PC-9 (cell line): ENCODE results near the gene SAFB2. TPM values are rescaled to one million over a fixed set of nuclear protein-coding genes. Genes with fewer than 3 reads are reported as not detected.

Source experiments
- BruUV-seq: library from RNA; stranded (reverse); fragments of 400-500 nt; replicated peaks from 2 replicates; lab custom pipeline; 2021; lab: Mats Ljungman, UMichigan
- CTCF ChIA-PET: fragments of 300-600 bp; sonication (Branson Sonifier 250); formaldehyde crosslinking; loops from one replicate; lab custom pipeline; 2022; ENCODE audit warnings: antibody characterized with exemption; lab: Charles Lee
- POLR2A ChIA-PET: fragments of 300-600 bp; sonication (Branson Sonifier 250); formaldehyde crosslinking; loops from one replicate; lab custom pipeline; 2022; ENCODE audit warnings: antibody characterized with exemption; ENCODE audit not compliant: unreplicated experiment; lab: Charles Lee
- DNase-seq, 2 experiments: peaks; one replicate each; pipeline versions ENCODE4 v3.0.0 to v3.0.0-alpha.2; 2015 to 2022; ENCODE audit warnings: mixed read lengths in 1 of 2
- H2AFZ ChIP-seq: fragments of 200-600 bp; sonication (generic); 2 replicates; pipeline ENCODE4 v1.8.1; 2017; ENCODE audit warnings: antibody characterized with exemption
- H3F3A ChIP-seq: fragments of 200-600 bp; sonication (generic); 2 replicates; pipeline ENCODE4 v1.8.1; 2017; ENCODE audit warnings: antibody characterized with exemption, mild to moderate bottlenecking, low read depth; ENCODE audit not compliant: insufficient read depth
- H3K27ac ChIP-seq: fragments of 200-600 bp; sonication (generic); 2 replicates; pipeline ENCODE4 v1.6.1; 2016; ENCODE audit warnings: mixed run types
- H3K27me3 ChIP-seq: fragments of 200-600 bp; sonication (generic); 2 replicates; pipeline ENCODE4 v1.6.1; 2016; ENCODE audit warnings: low read depth, mixed run types; ENCODE audit not compliant: insufficient read depth
- H3K36me3 ChIP-seq: fragments of 200-600 bp; sonication (generic); 2 replicates; pipeline ENCODE4 v1.6.1; 2016; ENCODE audit warnings: low read depth, mixed run types
- H3K4me1 ChIP-seq: fragments of 200-600 bp; sonication (generic); replicated peaks from 2 replicates; pipeline ENCODE4 v1.6.1; 2016; ENCODE audit warnings: mixed run types; ENCODE audit not compliant: insufficient read depth
- H3K4me2 ChIP-seq: fragments of 200-600 bp; sonication (generic); 2 replicates; pipeline ENCODE4 v1.6.1; 2017; ENCODE audit warnings: mixed run types
- H3K4me3 ChIP-seq: fragments of 200-600 bp; sonication (generic); 2 replicates; pipeline ENCODE4 v1.6.1; 2016; ENCODE audit warnings: mixed run types
- H3K79me2 ChIP-seq: fragments of 200-600 bp; sonication (generic); 2 replicates; pipeline ENCODE4 v1.6.1; 2017; ENCODE audit warnings: low read depth, mixed run types
- H3K9me2 ChIP-seq: fragments of 200-600 bp; sonication (generic); 2 replicates; pipeline ENCODE4 v1.8.1; 2017; ENCODE audit warnings: mild to moderate bottlenecking; ENCODE audit not compliant: insufficient read depth
- H3K9me3 ChIP-seq: fragments of 200-600 bp; sonication (generic); 2 replicates; pipeline ENCODE4 v1.8.1; 2016; ENCODE audit warnings: low read depth; ENCODE audit not compliant: insufficient read depth
- H4K20me1 ChIP-seq: fragments of 200-600 bp; sonication (generic); 2 replicates; pipeline ENCODE4 v1.8.1; 2017; ENCODE audit not compliant: insufficient read depth
- CTCF ChIP-seq: fragments of 200-600 bp; sonication (generic); conservative IDR thresholded peaks from 2 replicates; pipeline ENCODE4 v1.6.1; 2017; ENCODE audit warnings: mixed run types, antibody characterized with exemption, mild to moderate bottlenecking, moderate library complexity
- EZH2 ChIP-seq: fragments of 200-600 bp; sonication (generic); IDR thresholded peaks from 2 replicates; pipeline ENCODE4 v1.8.0; 2017; ENCODE audit warnings: antibody characterized with exemption, low read depth
- intact Hi-C: fragments of 100-400 bp; cut with micrococcal nuclease; formaldehyde crosslinking; loops from one replicate; pipeline ENCODE4 v1.10.0; 2022; ENCODE audit not compliant: unreplicated experiment
- total RNA-seq: library from RNA; stranded (reverse); gene quantifications from 2 replicates; pipeline ENCODE4 v1.2.3, GENCODE V29; 2021

Gene SAFB2
- total RNA-seq, 1 experiment from 2014 or later = 43.1 TPM

GRCh38 chr19:5562280-5562679 is 60.3 kb downstream of the SAFB2 start:
- H3K4me1 ChIP-seq = no peaks in the 10 kb centered on the region
- H3K4me2 ChIP-seq = no peak overlapping the region
- H2AFZ ChIP-seq = no peak overlapping the region
- no peak for DNase-seq
- ChIA-PET POLR2A (no interaction called here), CTCF (no interaction called here)
- TF ChIP-seq CTCF (no peak), EZH2 (no peak)
- no peaks in the 10 kb centered on the region for H3K9me3 ChIP-seq
- H3K27me3 ChIP-seq = peaks cover 6% of the 10 kb centered on the region; the same call in 1 of the 2 replicates
- H3K4me3 ChIP-seq = no peak overlapping the region
- 0 out of 2 replicates have a peak, but pooled peaks cover 4% of the 10 kb centered on the region for H3K79me2 ChIP-seq
- no peak overlapping the region for H3K27ac ChIP-seq
- no peaks in the 10 kb centered on the region for H3K36me3 ChIP-seq
- peaks cover 3% of the 10 kb centered on the region; the same call in 1 of the 2 replicates for H3F3A ChIP-seq
- H4K20me1 ChIP-seq = no peaks in the 10 kb centered on the region
- no peaks in the 10 kb centered on the region for H3K9me2 ChIP-seq
- BruUV-seq = no TSS peak
- intact Hi-C loops = no loop called here

GRCh38 chr19:5561559-5561958 is 61.0 kb downstream of the SAFB2 start:
- ChIA-PET POLR2A (interaction anchor here (0.6 kb wide), 1 partner anchor 715 kb away, joined by 4 read pairs; no protein-coding TSS in a partner anchor), CTCF (no interaction called here)
- Histone ChIP-seq H3K27ac (no peak overlapping the region), H3K4me2 (no peak overlapping the region), H3K36me3 (no peaks in the 10 kb centered on the region), H3K4me1 (no peaks in the 10 kb centered on the region), H3K79me2 (0 out of 2 replicates have a peak, but pooled peaks cover 4% of the 10 kb centered on the region), H3K9me3 (no peaks in the 10 kb centered on the region), H3K27me3 (no peaks in the 10 kb centered on the region), H3K4me3 (no peak overlapping the region), H3K9me2 (no peaks in the 10 kb centered on the region), H2AFZ (no peak overlapping the region), H3F3A (peaks cover 3% of the 10 kb centered on the region; the same call in 1 of the 2 replicates), H4K20me1 (no peaks in the 10 kb centered on the region)
- no peak for DNase-seq
- intact Hi-C loops = no loop called here
- TF ChIP-seq EZH2 (no peak), CTCF (peak; percentile 75)
- no TSS peak for BruUV-seq

- no peaks in the 10 kb centered on the region for H3K27me3 ChIP-seq
- no peaks in the 10 kb centered on the region for H3K79me2 ChIP-seq
- no peak overlapping the region for H3K4me3 ChIP-seq
- DNase-seq = no peak
- no peak overlapping the region for H3K27ac ChIP-seq
- no TSS peak for BruUV-seq
- H3K9me3 ChIP-seq = no peaks in the 10 kb centered on the region
- TF ChIP-seq EZH2 = no peak
- TF ChIP-seq CTCF = no peak
- no peaks in the 10 kb centered on the region for H3K4me1 ChIP-seq
- H3K4me2 ChIP-seq = no peak overlapping the region
- H3K9me2 ChIP-seq = no peaks in the 10 kb centered on the region
- H3F3A ChIP-seq = peaks cover 3% of the 10 kb centered on the region; the same call in 1 of the 2 replicates
- H4K20me1 ChIP-seq = no peaks in the 10 kb centered on the region
- ChIA-PET POLR2A (no interaction called here), CTCF (no interaction called here)
- no peak overlapping the region for H2AFZ ChIP-seq
- intact Hi-C loops = no loop called here
- H3K36me3 ChIP-seq = no peaks in the 10 kb centered on the region
Observed at GRCh38 chr19:5560156-5560555, 62.4 kb downstream of the SAFB2 start.
